Peyer's patch (tissue), 4 donors: ENCODE data around the gene EREG. TPM values are rescaled to one million over a fixed set of nuclear protein-coding genes. Genes with fewer than 3 reads are reported as not detected.

ENCODE experiments used
- DNase-seq, 3 donors: peaks; one replicate each; pipeline ENCODE4 v3.0.0-alpha.2; 2017 to 2019
- H3K27ac ChIP-seq, 4 donors: fragments of 200-600 bp; sonication (generic); one replicate each; pipeline ENCODE4 v1.5.1; 2016 to 2019
- H3K27me3 ChIP-seq, 2 donors: fragments of 200-600 bp; sonication (generic); one replicate each; pipeline ENCODE4 v1.5.1; 2019
- H3K36me3 ChIP-seq, 3 donors: fragments of 200-600 bp; sonication (generic); one replicate each; pipeline ENCODE4 v1.5.1; 2016 to 2019
- H3K4me1 ChIP-seq, 4 donors: fragments of 200-600 bp; sonication (generic); one replicate each; pipeline ENCODE4 v1.5.1; 2016 to 2019
- H3K4me3 ChIP-seq, 4 donors: fragments of 200-600 bp; sonication (generic); 1 replicate in 3 of 4; 2 replicates in 1 of 4; pipeline ENCODE4 v1.5.1; 2016 to 2019; ENCODE audit warnings: mild to moderate bottlenecking in 1 of 4
- H3K9me3 ChIP-seq, 4 donors: fragments of 200-600 bp; sonication (generic); one replicate each; pipeline ENCODE4 v1.5.1; 2016 to 2019; ENCODE audit warnings: mild to moderate bottlenecking in 1 of 4
- POLR2A ChIP-seq, 2 donors: fragments of 450-650 bp; IDR thresholded peaks; one replicate each; pipeline ENCODE4 v1.5.1; 2017; ENCODE audit warnings: antibody characterized with exemption in 2 of 2, mild to moderate bottlenecking in 2 of 2, moderate library complexity in 2 of 2
- total RNA-seq, 4 donors: library from RNA; depleted of rRNA; stranded (reverse); fragments of >200 nt; gene quantifications; one replicate each; pipeline ENCODE4 v1.1.0, GENCODE V29; 2016
- TF ChIP-seq, protein P1 (sequence below), 6 experiments: fragments of 450-650 bp in 4 of 6; fragments of 200-600 bp in 2 of 6; sonication (generic) in 1 of 6; IDR thresholded peaks; one replicate each; pipeline ENCODE4 v1.5.1; 2017 to 2019; ENCODE audit warnings: antibody characterized with exemption in 6 of 6, mild to moderate bottlenecking in 3 of 6, moderate library complexity in 1 of 6

Gene EREG
- total RNA-seq, 4 donors from 2014 or later, result 1.1 to 2.8 (median 1.7) TPM; not detected in 1

DNA sequence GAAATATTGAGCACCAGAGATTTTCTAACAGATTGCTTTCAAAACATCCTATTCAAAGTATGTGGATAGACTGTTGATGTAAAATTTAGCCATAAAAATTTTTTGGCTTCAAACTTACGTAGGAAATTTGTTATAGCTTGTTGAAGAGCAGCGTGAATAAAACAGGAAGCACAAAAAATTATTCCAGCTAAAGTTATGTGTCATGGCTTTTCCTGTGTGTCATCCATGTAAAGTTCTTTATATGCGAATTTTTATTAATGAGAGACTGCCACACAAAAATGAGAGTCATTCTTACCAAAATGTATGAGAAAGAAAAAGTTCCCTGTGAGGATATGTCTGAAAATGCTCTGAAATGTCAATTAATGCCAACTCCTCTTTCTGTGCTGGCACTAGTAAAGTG is 37.2 kb upstream of the EREG start:
- no peak overlapping the region for H3K4me3 ChIP-seq
- DNase-seq, result no peak
- TF ChIP-seq, protein P1, sequence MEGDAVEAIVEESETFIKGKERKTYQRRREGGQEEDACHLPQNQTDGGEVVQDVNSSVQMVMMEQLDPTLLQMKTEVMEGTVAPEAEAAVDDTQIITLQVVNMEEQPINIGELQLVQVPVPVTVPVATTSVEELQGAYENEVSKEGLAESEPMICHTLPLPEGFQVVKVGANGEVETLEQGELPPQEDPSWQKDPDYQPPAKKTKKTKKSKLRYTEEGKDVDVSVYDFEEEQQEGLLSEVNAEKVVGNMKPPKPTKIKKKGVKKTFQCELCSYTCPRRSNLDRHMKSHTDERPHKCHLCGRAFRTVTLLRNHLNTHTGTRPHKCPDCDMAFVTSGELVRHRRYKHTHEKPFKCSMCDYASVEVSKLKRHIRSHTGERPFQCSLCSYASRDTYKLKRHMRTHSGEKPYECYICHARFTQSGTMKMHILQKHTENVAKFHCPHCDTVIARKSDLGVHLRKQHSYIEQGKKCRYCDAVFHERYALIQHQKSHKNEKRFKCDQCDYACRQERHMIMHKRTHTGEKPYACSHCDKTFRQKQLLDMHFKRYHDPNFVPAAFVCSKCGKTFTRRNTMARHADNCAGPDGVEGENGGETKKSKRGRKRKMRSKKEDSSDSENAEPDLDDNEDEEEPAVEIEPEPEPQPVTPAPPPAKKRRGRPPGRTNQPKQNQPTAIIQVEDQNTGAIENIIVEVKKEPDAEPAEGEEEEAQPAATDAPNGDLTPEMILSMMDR (IDR thresholded peaks at IDR 0.05), result no peak
- TF ChIP-seq POLR2A (IDR thresholded peaks at IDR 0.05), result no peak
- H3K36me3 ChIP-seq, result no peaks in the 10 kb centered on the region
- H3K9me3 ChIP-seq, result no peaks in the 10 kb centered on the region
- H3K4me1 ChIP-seq, result no peaks in the 10 kb centered on the region
- H3K27me3 ChIP-seq, result no peaks in the 10 kb centered on the region
- no peak overlapping the region for H3K27ac ChIP-seq

DNA sequence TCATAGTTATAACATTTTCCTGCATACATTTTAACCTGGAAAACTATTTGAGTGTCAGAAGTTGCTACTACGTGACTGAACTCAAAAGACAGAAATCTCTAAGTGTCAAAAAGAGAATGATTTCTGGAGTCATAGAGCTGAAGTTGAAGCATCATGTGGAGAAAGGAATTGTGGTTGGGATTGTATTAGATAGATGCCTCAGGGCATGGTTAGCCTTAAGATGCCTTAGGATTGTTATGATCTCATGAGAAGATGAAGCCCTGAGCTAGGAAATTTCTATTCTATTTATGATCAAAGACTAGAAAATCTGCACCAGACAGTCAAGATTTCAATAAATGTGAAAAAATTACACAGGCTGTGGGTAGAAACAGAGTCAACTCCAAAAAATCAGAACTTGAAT is 36.4 kb upstream of the EREG start:
- TF ChIP-seq, protein P1 (IDR thresholded peaks at IDR 0.05), result no peak
- TF ChIP-seq POLR2A (IDR thresholded peaks at IDR 0.05), result no peak
- Histone ChIP-seq H3K9me3 (no peaks in the 10 kb centered on the region), H3K4me3 (no peak overlapping the region), H3K27me3 (no peaks in the 10 kb centered on the region), H3K27ac (no peak overlapping the region), H3K36me3 (no peaks in the 10 kb centered on the region), H3K4me1 (no peaks in the 10 kb centered on the region)
- DNase-seq, result no peak

DNA sequence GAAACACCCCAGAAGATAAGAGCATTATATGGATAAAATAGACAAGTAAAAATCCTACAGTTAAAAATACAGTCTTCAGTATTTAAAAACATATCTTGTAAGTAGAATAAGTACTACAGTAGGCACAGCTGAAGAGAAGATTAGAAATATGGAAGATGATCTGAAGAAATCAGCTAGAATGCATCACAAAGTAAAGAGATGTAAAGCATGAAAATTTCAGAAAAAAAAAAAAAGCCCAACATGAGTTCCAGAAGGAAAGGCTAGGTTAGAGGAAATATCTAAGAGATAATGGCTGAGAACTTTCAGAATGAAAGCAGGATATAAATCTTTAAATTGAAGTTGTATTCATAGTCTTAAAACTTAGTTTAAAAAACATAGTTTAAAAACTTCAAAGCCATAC is 35.6 kb upstream of the EREG start:
- H3K36me3 ChIP-seq, result no peaks in the 10 kb centered on the region
- TF ChIP-seq POLR2A (IDR thresholded peaks at IDR 0.05), result no peak
- TF ChIP-seq, protein P1 (IDR thresholded peaks at IDR 0.05), result no peak
- no peaks in the 10 kb centered on the region for H3K9me3 ChIP-seq
- no peak for DNase-seq
- H3K4me3 ChIP-seq, result no peak overlapping the region
- no peaks in the 10 kb centered on the region for H3K4me1 ChIP-seq
- H3K27me3 ChIP-seq, result no peaks in the 10 kb centered on the region
- H3K27ac ChIP-seq, result no peak overlapping the region

DNA sequence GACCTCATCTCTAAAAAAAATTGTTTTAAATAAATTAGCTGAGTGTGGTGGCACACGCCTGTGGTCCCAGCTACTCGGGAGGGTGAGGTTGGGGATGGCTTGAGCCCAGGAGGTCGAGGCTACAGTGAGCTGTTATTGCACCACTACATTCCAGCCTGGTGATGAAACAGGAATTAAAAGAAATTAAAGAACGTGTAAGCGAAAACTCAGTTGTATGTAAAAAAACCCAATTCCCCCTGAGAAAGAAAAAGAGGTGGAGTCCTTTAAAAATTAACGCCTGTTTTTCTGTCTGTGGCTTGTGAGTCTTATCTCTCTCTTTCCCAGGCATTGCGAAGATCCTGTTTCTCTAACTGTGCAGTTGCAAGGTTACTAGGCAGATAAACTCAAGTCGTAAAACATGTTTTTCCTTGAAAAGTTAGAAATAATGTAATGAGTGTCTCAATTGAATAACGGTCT is 34.6 kb upstream of the EREG start:
- Histone ChIP-seq H3K27ac (no peak overlapping the region), H3K27me3 (no peaks in the 10 kb centered on the region), H3K36me3 (no peaks in the 10 kb centered on the region), H3K4me1 (no peaks in the 10 kb centered on the region), H3K9me3 (no peaks in the 10 kb centered on the region), H3K4me3 (no peak overlapping the region)
- no peak for TF ChIP-seq POLR2A (IDR thresholded peaks at IDR 0.05)
- TF ChIP-seq, protein P1 (IDR thresholded peaks at IDR 0.05), result no peak
- no peak for DNase-seq

DNA sequence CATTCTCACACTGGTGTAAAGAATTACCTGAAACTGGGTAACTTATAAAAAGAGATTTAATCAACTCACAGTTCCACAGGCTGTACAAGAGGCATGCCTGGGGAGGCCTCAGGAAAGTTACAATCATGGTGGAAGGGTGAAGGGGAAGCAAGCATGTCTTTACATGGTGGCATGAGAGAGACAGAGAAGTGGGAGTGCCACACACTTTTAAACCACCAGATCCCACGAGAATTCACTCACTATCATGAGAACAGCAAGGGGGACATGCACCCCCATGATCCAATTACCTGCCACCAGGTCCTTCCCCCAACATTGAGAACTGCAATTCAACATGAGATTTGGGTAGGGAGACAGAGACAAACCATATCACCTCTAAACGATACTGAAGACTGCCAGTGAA is 33.7 kb upstream of the EREG start:
- no peak for TF ChIP-seq POLR2A (IDR thresholded peaks at IDR 0.05)
- TF ChIP-seq, protein P1 (IDR thresholded peaks at IDR 0.05), result no peak
- no peak for DNase-seq
- no peak overlapping the region for H3K27ac ChIP-seq

DNA sequence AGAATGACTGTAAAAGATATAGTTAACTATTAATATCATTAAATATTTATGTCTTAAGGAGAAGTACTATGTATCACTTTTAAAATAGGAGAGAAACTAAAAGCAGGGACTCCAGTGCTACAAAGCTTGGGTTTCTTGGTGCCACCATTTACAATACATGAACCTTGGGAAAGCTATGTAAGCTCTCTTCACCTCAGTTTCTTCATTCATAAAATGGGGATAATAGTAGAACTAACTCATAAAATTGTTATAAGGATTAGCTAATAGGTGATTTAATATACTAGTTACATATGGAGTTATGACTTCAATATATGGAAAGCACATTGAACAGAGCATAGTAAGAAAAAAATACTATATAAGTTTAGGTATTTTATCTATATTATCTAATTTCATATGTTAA is 33.0 kb upstream of the EREG start:
- no peaks in the 10 kb centered on the region for H3K9me3 ChIP-seq
- no peak for DNase-seq
- TF ChIP-seq, protein P1 (IDR thresholded peaks at IDR 0.05), result no peak
- TF ChIP-seq POLR2A (IDR thresholded peaks at IDR 0.05), result no peak

More for the DNA sequence above, 33.7 kb upstream of the EREG start:
- no peaks in the 10 kb centered on the region for H3K36me3 ChIP-seq
- H3K4me1 ChIP-seq, result no peaks in the 10 kb centered on the region
- no peaks in the 10 kb centered on the region for H3K27me3 ChIP-seq
- H3K9me3 ChIP-seq, result no peaks in the 10 kb centered on the region
- H3K4me3 ChIP-seq, result no peak overlapping the region

More for the DNA sequence above, 33.0 kb upstream of the EREG start:
- Histone ChIP-seq H3K27me3 (no peaks in the 10 kb centered on the region), H3K36me3 (no peaks in the 10 kb centered on the region), H3K27ac (no peak overlapping the region), H3K4me3 (no peak overlapping the region), H3K4me1 (no peaks in the 10 kb centered on the region)
